Cardiac muscle cell (in vitro differentiated cells and primary cell): ENCODE results near the gene COL6A5. TPM values are rescaled to one million over a fixed set of nuclear protein-coding genes. Genes with fewer than 3 reads are reported as not detected.

ENCODE experiments used
- DNase-seq, 2 donors: peaks; one replicate each; pipeline versions ENCODE4 v3.0.0 to v3.0.0-alpha.2; 2010 to 2017; ENCODE audit warnings: low read depth in 1 of 2, low spot score in 1 of 2
- H3K27ac ChIP-seq: fragments of 200-600 bp; sonication (generic); 2 replicates; pipeline ENCODE4 v1.5.1; 2016
- H3K27me3 ChIP-seq: fragments of 200-600 bp; sonication (generic); 2 replicates; pipeline ENCODE4 v1.6.0; 2016; ENCODE audit warnings: control low read depth
- H3K36me3 ChIP-seq: fragments of 200-600 bp; sonication (generic); 2 replicates; pipeline ENCODE4 v1.5.1; 2016; ENCODE audit warnings: control low read depth
- H3K4me1 ChIP-seq: fragments of 200-600 bp; sonication (generic); 2 replicates; pipeline ENCODE4 v1.8.1; 2017; ENCODE audit warnings: low read depth, mild to moderate bottlenecking, mixed run types
- H3K4me3 ChIP-seq: fragments of 200-600 bp; sonication (generic); 2 replicates; pipeline ENCODE4 v1.5.1; 2016; ENCODE audit warnings: mild to moderate bottlenecking
- H3K9me3 ChIP-seq: fragments of 200-600 bp; sonication (generic); 2 replicates; pipeline ENCODE4 v1.5.1; 2017; ENCODE audit warnings: low read depth, mild to moderate bottlenecking, control low read depth
- CTCF ChIP-seq: IDR thresholded peaks from 2 replicates; pipeline ENCODE4 v1.5.1; 2012; ENCODE audit warnings: low read depth, mild to moderate bottlenecking, low read length
- polyA plus RNA-seq: library from polyadenylated mRNA; unstranded; fragments of >200 nt; fragmentation: Nextera tagmentation; extraction: Ambion mirVana; gene quantifications from 2 replicates; pipeline ENCODE4 v1.2.1, GENCODE V29; 2016
- total RNA-seq: library from RNA; depleted of rRNA; stranded (reverse); fragments of >200 nt; gene quantifications from 2 replicates; pipeline ENCODE4 v1.2.3, GENCODE V29; 2016

Gene COL6A5
- total and polyA plus RNA-seq, 2 experiments from 2014 or later, result not detected

DNA sequence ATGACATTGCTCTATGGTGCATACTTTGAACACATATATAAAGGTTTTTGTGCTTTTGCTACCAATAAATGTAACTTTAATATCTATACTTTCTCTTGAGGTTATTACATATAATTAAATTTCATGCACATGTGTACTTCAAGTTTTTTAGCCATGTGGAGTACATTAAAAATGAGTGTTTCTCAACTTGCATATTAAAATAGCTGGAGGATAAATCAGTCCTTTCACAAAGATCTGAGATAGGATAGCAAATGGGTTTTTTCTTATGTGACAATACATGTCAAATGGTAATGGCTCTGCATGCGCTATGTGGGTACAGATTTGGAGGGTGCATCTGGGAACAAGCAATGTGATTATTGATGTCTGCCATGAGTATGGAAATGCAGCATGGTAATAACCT lies 122.8 kb downstream of the COL6A5 start:
- no peak for TF ChIP-seq CTCF
- H3K27ac ChIP-seq, result no peak overlapping the region
- no peak for DNase-seq

GRCh38 chr3:130470126-130470525 lies 124.7 kb downstream of the COL6A5 start:
- H3K9me3 ChIP-seq, result no peaks in the 10 kb centered on the region
- no peak overlapping the region for H3K27ac ChIP-seq
- H3K4me3 ChIP-seq, result no peak overlapping the region
- no peaks in the 10 kb centered on the region for H3K36me3 ChIP-seq
- peak in 1 of 2 donors; percentile 5 for DNase-seq
- no peaks in the 10 kb centered on the region for H3K4me1 ChIP-seq
- H3K27me3 ChIP-seq, result no peaks in the 10 kb centered on the region
- no peak for TF ChIP-seq CTCF

More for the DNA sequence above, 122.8 kb downstream of the COL6A5 start:
- Histone ChIP-seq H3K4me3 (no peak overlapping the region), H3K9me3 (no peaks in the 10 kb centered on the region), H3K36me3 (no peaks in the 10 kb centered on the region), H3K4me1 (no peaks in the 10 kb centered on the region), H3K27me3 (peaks cover 2% of the 10 kb centered on the region)

- Histone ChIP-seq H3K4me1 (no peaks in the 10 kb centered on the region), H3K36me3 (no peaks in the 10 kb centered on the region), H3K27ac (no peak overlapping the region), H3K9me3 (no peaks in the 10 kb centered on the region), H3K4me3 (no peak overlapping the region), H3K27me3 (no peaks in the 10 kb centered on the region)
- no peak for DNase-seq
- TF ChIP-seq CTCF, result no peak
Measured at GRCh38 chr3:130473416-130473815, 127.9 kb downstream of the COL6A5 start.

- H3K27ac ChIP-seq, result no peak overlapping the region
- peak; percentile 41 to 82 for DNase-seq
- no peaks in the 10 kb centered on the region for H3K36me3 ChIP-seq
Measured at GRCh38 chr3:130480736-130481135, 135.3 kb downstream of the COL6A5 start.

DNA sequence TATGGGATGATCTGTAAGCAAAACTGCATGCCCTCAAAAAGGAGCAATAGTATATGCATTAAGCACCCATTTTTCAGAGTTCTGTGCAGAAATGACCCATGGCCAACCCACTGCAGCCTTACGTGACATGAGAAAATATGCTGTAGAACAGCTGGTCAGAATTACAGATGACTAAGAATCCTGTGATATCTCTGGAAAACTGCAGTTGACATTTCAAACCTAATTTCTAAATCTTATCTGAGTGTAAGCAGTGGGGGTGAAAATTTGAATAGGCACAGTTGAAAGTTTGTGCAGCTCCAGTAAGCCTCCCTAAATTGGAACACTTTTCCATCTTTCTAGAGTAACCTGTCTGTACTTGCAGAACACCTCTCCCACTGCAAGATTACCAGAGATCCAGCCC lies 142.8 kb downstream of the COL6A5 start:
- no peaks in the 10 kb centered on the region for H3K36me3 ChIP-seq
- DNase-seq, result peak in 1 of 2 donors; percentile 22
- TF ChIP-seq CTCF, result no peak
- no peaks in the 10 kb centered on the region for H3K4me1 ChIP-seq
- H3K27me3 ChIP-seq, result peaks cover 17% of the 10 kb centered on the region
- H3K4me3 ChIP-seq, result no peak overlapping the region
- H3K9me3 ChIP-seq, result no peaks in the 10 kb centered on the region
- no peak overlapping the region for H3K27ac ChIP-seq

More at GRCh38 chr3:130480736-130481135, 135.3 kb downstream of the COL6A5 start:
- H3K4me3 ChIP-seq, result no peak overlapping the region
- no peaks in the 10 kb centered on the region for H3K4me1 ChIP-seq
- H3K27me3 ChIP-seq, result peaks cover 4% of the 10 kb centered on the region
- H3K9me3 ChIP-seq, result no peaks in the 10 kb centered on the region
- TF ChIP-seq CTCF, result peak; percentile 66
